A549 (cell line): ENCODE measurements around the gene SLC9B1. TPM values are rescaled to one million over a fixed set of nuclear protein-coding genes. Genes with fewer than 3 reads are reported as not detected.

ENCODE experiments used
- ATAC-seq, 2 experiments: fragments of 200-7000 bp in 1 of 2; fragments of >200 bp in 1 of 2; cut with Nextera tagmentation in 1 of 2; cut with Tn5 transposase in 1 of 2; 3 replicates each; pipeline versions ENCODE4 v1.8.0 to v1.9.1; 2018 to 2020; ENCODE audit warnings: mild to moderate bottlenecking in 1 of 2, moderate library complexity in 1 of 2
- CTCF ChIA-PET: fragments of 300-600 bp; sonication (Branson Sonifier 250); formaldehyde crosslinking; extraction: SDS; loops from one replicate; lab custom pipeline; 2021; ENCODE audit warnings: antibody characterized with exemption, inconsistent platforms; lab: Yijun Ruan, JAX
- POLR2A ChIA-PET: fragments of 350-600 bp; formaldehyde crosslinking; extraction: SDS; loops from one replicate; lab custom pipeline; 2021; ENCODE audit warnings: antibody characterized with exemption, inconsistent platforms; lab: Yijun Ruan, JAX
- DNase-seq, 2 experiments: peaks; one replicate each; pipeline versions ENCODE4 v3.0.0 to v3.0.0-alpha.2; 2011 to 2016; ENCODE audit warnings: low read depth in 1 of 2, low spot score in 1 of 2
- FAIRE-seq: peaks from 2 replicates; lab custom pipeline; 2011; peaks lifted over from hg19 to GRCh38; lab: Jason Lieb, UNC
- H3K27ac ChIP-seq, 2 experiments: fragments of >200 bp; sonication (Bioruptor Twin); formaldehyde crosslinking; 3 replicates each; pipeline ENCODE4 v1.5.1; 2016 to 2017
- H3K4me1 ChIP-seq: fragments of >200 bp; sonication (Bioruptor Twin); formaldehyde crosslinking; 3 replicates; pipeline ENCODE4 v1.6.1; 2016
- H3K4me2 ChIP-seq: fragments of >200 bp; sonication (Bioruptor Twin); formaldehyde crosslinking; 3 replicates; pipeline ENCODE4 v1.6.1; 2016
- H3K4me3 ChIP-seq: fragments of >200 bp; sonication (Bioruptor Twin); formaldehyde crosslinking; 3 replicates; pipeline ENCODE4 v1.5.1; 2016
- H3K9me3 ChIP-seq: fragments of >200 bp; sonication (Bioruptor Twin); formaldehyde crosslinking; 3 replicates; pipeline ENCODE4 v1.6.1; 2016
- CHD2 ChIP-seq: fragments of 150-350 bp; IDR thresholded peaks from 2 replicates; pipeline ENCODE4 v1.6.1; 2014; ENCODE audit warnings: low read length; ENCODE audit not compliant: partially characterized antibody
- EP300 ChIP-seq, 2 experiments: fragments of >200 bp; sonication (Bioruptor Twin); formaldehyde crosslinking; IDR thresholded peaks; 2 replicates in 1 of 2; 3 replicates in 1 of 2; pipeline ENCODE4 v1.6.1; 2016 to 2017
- FOSB ChIP-seq: fragments of 250-450 bp; sonication (Bioruptor Pico); IDR thresholded peaks from 2 replicates; pipeline ENCODE4 v1.5.0; 2020; ENCODE audit warnings: mild to moderate bottlenecking, moderate library complexity
- HES2 ChIP-seq: fragments of >200 bp; sonication (Bioruptor Twin); formaldehyde crosslinking; IDR thresholded peaks from 2 replicates; pipeline ENCODE4 v1.6.1; 2016
- HOXB13 ChIP-seq: fragments of 250-450 bp; sonication (Bioruptor Pico); IDR thresholded peaks from 2 replicates; pipeline ENCODE4 v1.5.0; 2020; ENCODE audit warnings: low read depth, mild to moderate bottlenecking, moderate library complexity
- KDM1A ChIP-seq: fragments of 200-600 bp; sonication (generic); IDR thresholded peaks from 2 replicates; pipeline ENCODE4 v1.6.1; 2016; ENCODE audit warnings: low read depth, mild to moderate bottlenecking
- KDM5A ChIP-seq: fragments of 200-600 bp; sonication (generic); IDR thresholded peaks from 2 replicates; pipeline ENCODE4 v1.6.1; 2016; ENCODE audit warnings: antibody characterized with exemption, mild to moderate bottlenecking
- MAFK ChIP-seq: fragments of 450-650 bp; IDR thresholded peaks from 2 replicates; pipeline ENCODE4 v1.6.1; 2014; ENCODE audit not compliant: partially characterized antibody
- MAX ChIP-seq: IDR thresholded peaks from 2 replicates; pipeline ENCODE4 v1.6.1; 2012
- PBX3 ChIP-seq: IDR thresholded peaks from 2 replicates; pipeline ENCODE4 v1.6.1; 2012
- RARB ChIP-seq: fragments of 250-450 bp; sonication (Bioruptor Pico); IDR thresholded peaks from 2 replicates; pipeline ENCODE4 v1.8.0; 2021; ENCODE audit warnings: mild to moderate bottlenecking, moderate library complexity
- REST ChIP-seq: fragments of 200-600 bp; sonication (generic); IDR thresholded peaks from 2 replicates; pipeline ENCODE4 v1.6.1; 2016; ENCODE audit warnings: antibody characterized with exemption, mild to moderate bottlenecking, moderate library complexity
- RFX5 ChIP-seq: fragments of 450-650 bp; IDR thresholded peaks from 2 replicates; pipeline ENCODE4 v1.7.1; 2014; ENCODE audit warnings: antibody characterized with exemption, mild to moderate bottlenecking, moderate library complexity
- SMC3 ChIP-seq: fragments of >200 bp; sonication (Bioruptor Twin); formaldehyde crosslinking; IDR thresholded peaks from 3 replicates; pipeline ENCODE4 v1.6.1; 2018; ENCODE audit warnings: inconsistent platforms
- TFCP2L1 ChIP-seq: fragments of 250-450 bp; sonication (Bioruptor Pico); IDR thresholded peaks from 2 replicates; pipeline ENCODE4 v1.5.0; 2021; ENCODE audit warnings: mild to moderate bottlenecking
- TP53 ChIP-seq: fragments of 250-450 bp; sonication (Bioruptor Pico); IDR thresholded peaks from 2 replicates; pipeline ENCODE4 v1.5.0; 2021; ENCODE audit warnings: mild to moderate bottlenecking, moderate library complexity
- ZC3H11A ChIP-seq: fragments of 450-650 bp; IDR thresholded peaks from 2 replicates; pipeline ENCODE4 v1.6.1; 2014; ENCODE audit warnings: antibody characterized with exemption, mild to moderate bottlenecking
- ZFP36 ChIP-seq: fragments of 450-650 bp; IDR thresholded peaks from 2 replicates; pipeline ENCODE4 v1.6.1; 2014; ENCODE audit warnings: borderline replicate concordance; ENCODE audit not compliant: partially characterized antibody
- WGBS: methylation state at CpG from one replicate; pipeline ENCODE4 v1.1.6; 2017; ENCODE audit errors: missing lambda C conversion rate; 5-methylcytosine and 5-hydroxymethylcytosine counted together
- polyA plus RNA-seq, 4 experiments: library from polyadenylated mRNA; depleted of rRNA in 3 of 4; stranded (reverse); fragments of >200 nt; fragmentation: RNase III in 1 of 4; extraction: RNeasy Plus Mini Kit Qiagen cat#74134 plus additional on column Dnase treatment in 1 of 4; gene quantifications; 2 replicates in 3 of 4; 3 replicates in 1 of 4; pipeline ENCODE4 v1.2.3, GENCODE V29; 2011 to 2017

SLC9B1 gene
- polyA plus RNA-seq, 2 of the 4 experiments (the other 2 are of a cell fraction), result 0.09 to 0.39 TPM

- TF ChIP-seq TP53 (CRISPR knock-in tag) (no peak), MAFK (peak; percentile 54), FOSB (no peak), REST (no peak), MAX (no peak), PBX3 (no peak), HOXB13 (CRISPR knock-in tag) (no peak), ZC3H11A (no peak), CHD2 (no peak)
- TF ChIP-seq, all 56 proteins: peak for 1
- no peaks in the 10 kb centered on the region for H3K9me3 ChIP-seq
These were observed 5.5 kb upstream of the SLC9B1 start for GRCh38 chr4:103024996-103025395.

GRCh38 chr4:103021120-103021519 is 1.6 kb upstream of the SLC9B1 start:
- no peaks in the 10 kb centered on the region for H3K9me3 ChIP-seq
- ChIA-PET CTCF (no interaction called here), POLR2A (no interaction called here)
- no peak overlapping the region for H3K27ac ChIP-seq
- 90% methylated on average over 2 of the region's 2 CpGs for WGBS
- ATAC-seq, result no peak
- no peak for DNase-seq
- peaks cover 5% of the 10 kb centered on the region; the same call in 2 of the 3 replicates for H3K4me1 ChIP-seq
- H3K4me2 ChIP-seq, result no peak overlapping the region
- no peak for FAIRE-seq
- TF ChIP-seq RFX5, result no peak
- TF ChIP-seq CHD2, result no peak
- TF ChIP-seq TFCP2L1 (CRISPR knock-in tag), result no peak
- no peak for TF ChIP-seq TP53 (CRISPR knock-in tag)
- no peak for TF ChIP-seq ZFP36
- no peak overlapping the region for H3K4me3 ChIP-seq

More at GRCh38 chr4:103024996-103025395, 5.5 kb upstream of the SLC9B1 start:
- no peaks in the 10 kb centered on the region for H3K4me1 ChIP-seq
- DNase-seq, result no peak
- no peak overlapping the region for H3K4me3 ChIP-seq
- H3K27ac ChIP-seq, result no peak overlapping the region
- WGBS, result 46% methylated on average over 3 of the region's 3 CpGs
- FAIRE-seq, result no peak
- ATAC-seq, result no peak
- ChIA-PET CTCF (no interaction called here), POLR2A (no interaction called here)
- H3K4me2 ChIP-seq, result no peak overlapping the region

- ATAC-seq, result peak; percentile 54 to 60; a peak in 4 of 6 replicates
- CTCF ChIA-PET, result interaction anchor here (0.9 to 1.0 kb wide), 2 partner anchors 395 to 398 kb away, joined by 3 to 4 read pairs; no protein-coding TSS in a partner anchor
- 44% methylated on average over 8 of the region's 8 CpGs for WGBS
These were observed 856 bp downstream of the SLC9B1 start for GRCh38 chr4:103018391-103019307.

More at GRCh38 chr4:103018391-103019307, 856 bp downstream of the SLC9B1 start:
- POLR2A ChIA-PET, result interaction anchor here (0.5 kb wide), 1 partner anchor 209 kb away, joined by 9 read pairs; no protein-coding TSS in a partner anchor
- peak overlapping the region; percentile 84 for H3K4me2 ChIP-seq
- peak; percentile 10 to 36 for DNase-seq
- TF ChIP-seq SMC3 (no peak), EP300 (IDR thresholded peaks at IDR 0.05) (no peak), KDM5A (no peak), HES2 (no peak), MAX (no peak), KDM1A (no peak), RARB (CRISPR knock-in tag) (no peak)
- H3K4me3 ChIP-seq, result peak overlapping the region; percentile 51
- peaks cover 5% of the 10 kb centered on the region; the same call in 2 of the 3 replicates for H3K4me1 ChIP-seq
- no peak for FAIRE-seq
- H3K27ac ChIP-seq, result peak overlapping the region; percentile 88 to 90
- no peaks in the 10 kb centered on the region for H3K9me3 ChIP-seq
